Measurements from ENCODE around the gene ZNF644. TPM values are rescaled to one million over a fixed set of nuclear protein-coding genes. Genes with fewer than 3 reads are reported as not detected.
A peak's percentile ranks its signal among the peaks of the same experiment; 100 is the strongest.

ZNF644 gene
- total RNA-seq, 1 donor from 2014 or later: 37.9 TPM

DNA sequence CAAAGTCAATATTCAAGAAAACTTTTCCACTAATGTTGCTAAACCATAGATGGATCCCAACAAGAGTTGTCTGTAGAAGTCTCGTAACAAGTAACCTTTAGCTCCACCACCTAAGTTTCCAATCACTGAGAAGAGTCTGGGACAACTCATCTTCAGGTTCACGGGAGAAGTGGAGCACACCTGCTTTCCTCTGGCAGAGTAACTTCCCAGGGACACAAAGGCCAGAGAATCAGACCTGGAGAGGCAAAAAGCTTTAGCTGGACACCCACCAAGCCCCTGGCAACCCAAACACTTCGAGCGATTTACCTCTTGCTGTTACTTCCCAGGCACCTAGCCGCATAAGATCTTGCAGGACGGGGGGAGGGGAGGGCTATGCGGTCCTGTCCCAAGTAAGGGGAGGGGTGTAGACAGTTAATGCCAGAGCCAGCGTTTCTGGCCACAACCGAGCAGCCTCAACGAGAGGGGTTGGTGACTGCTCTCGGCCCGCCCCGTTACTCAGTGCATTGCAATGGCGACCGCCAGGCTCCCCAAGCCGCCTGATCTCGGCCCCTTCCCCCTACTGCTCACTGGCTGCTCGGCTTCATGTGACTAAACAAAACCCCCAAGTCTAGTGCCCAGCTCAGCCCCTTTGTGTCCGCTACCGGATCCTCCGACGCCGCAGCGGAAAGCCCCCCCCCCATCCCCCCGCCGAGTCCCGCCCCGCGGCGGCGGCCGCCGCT, 709 bp downstream of the ZNF644 start:
- DNase-seq (ENCODE audit: low spot score): peak; percentile 93
- Mint-ChIP-seq H3K9me3 (ENCODE audit: low read depth) (no peaks in the 10 kb centered on the region), H3K4me3 (ENCODE audit: unreplicated experiment) (peak overlapping the region; percentile 91), H3K36me3 (ENCODE audit: low read depth) (no peaks in the 10 kb centered on the region), H3K4me1 (ENCODE audit: low read depth) (peaks cover 45% of the 10 kb centered on the region), H3K27ac (ENCODE audit: unreplicated experiment) (peak overlapping the region; percentile 94), H3K27me3 (ENCODE audit: low read depth) (no peaks in the 10 kb centered on the region)
- TF ChIP-seq, protein P1, sequence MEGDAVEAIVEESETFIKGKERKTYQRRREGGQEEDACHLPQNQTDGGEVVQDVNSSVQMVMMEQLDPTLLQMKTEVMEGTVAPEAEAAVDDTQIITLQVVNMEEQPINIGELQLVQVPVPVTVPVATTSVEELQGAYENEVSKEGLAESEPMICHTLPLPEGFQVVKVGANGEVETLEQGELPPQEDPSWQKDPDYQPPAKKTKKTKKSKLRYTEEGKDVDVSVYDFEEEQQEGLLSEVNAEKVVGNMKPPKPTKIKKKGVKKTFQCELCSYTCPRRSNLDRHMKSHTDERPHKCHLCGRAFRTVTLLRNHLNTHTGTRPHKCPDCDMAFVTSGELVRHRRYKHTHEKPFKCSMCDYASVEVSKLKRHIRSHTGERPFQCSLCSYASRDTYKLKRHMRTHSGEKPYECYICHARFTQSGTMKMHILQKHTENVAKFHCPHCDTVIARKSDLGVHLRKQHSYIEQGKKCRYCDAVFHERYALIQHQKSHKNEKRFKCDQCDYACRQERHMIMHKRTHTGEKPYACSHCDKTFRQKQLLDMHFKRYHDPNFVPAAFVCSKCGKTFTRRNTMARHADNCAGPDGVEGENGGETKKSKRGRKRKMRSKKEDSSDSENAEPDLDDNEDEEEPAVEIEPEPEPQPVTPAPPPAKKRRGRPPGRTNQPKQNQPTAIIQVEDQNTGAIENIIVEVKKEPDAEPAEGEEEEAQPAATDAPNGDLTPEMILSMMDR (IDR thresholded peaks at IDR 0.05): no peak

DNA sequence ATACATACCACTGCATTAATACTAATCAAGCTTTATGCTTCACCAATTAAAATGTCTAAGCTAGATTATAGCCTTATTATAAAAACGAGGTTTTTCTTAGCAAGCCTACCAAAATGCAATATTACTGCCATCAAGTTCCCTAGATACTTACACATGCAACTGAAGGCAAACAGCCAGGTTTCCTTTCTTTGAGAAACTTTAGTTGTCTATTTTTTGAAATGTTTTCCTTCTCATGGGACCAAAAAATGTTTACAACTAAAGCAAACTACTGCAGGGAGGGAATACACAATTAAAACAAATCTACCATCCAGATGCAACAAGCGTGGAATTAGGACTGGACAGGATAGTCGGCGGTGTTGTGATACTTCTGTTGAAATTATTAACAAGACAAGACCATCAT, 1.3 kb downstream of the ZNF644 start:
- H3K27ac Mint-ChIP-seq (ENCODE audit: unreplicated experiment): peak overlapping the region; percentile 94
- no peaks in the 10 kb centered on the region for H3K9me3 Mint-ChIP-seq (ENCODE audit: low read depth)
- no peaks in the 10 kb centered on the region for H3K36me3 Mint-ChIP-seq (ENCODE audit: low read depth)
- no peak for DNase-seq (ENCODE audit: low spot score)
- H3K4me1 Mint-ChIP-seq (ENCODE audit: low read depth): peaks cover 50% of the 10 kb centered on the region
- no peaks in the 10 kb centered on the region for H3K27me3 Mint-ChIP-seq (ENCODE audit: low read depth)
- TF ChIP-seq, protein P1 (IDR thresholded peaks at IDR 0.05): no peak
- H3K4me3 Mint-ChIP-seq (ENCODE audit: unreplicated experiment): peak overlapping the region; percentile 91

DNA sequence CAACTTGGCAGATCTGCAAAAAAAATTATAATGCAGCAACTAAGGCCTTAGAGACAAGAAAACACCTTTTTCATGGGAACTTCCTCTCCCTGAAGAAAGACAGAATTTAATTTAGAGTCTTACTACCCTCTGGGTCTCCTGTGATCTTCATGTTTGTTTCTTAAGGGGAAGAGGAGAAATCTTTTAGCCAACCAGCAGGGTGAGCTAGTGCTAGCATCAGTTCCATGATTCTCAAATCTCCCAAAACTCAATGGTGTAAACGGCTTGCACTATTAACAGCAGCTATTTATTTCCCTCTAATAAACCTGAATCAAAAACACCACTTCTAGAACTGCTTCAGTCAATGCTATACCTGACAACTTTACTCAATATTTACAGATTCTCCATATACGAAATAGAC, 3.8 kb downstream of the ZNF644 start:
- DNase-seq (ENCODE audit: low spot score): no peak
- H3K27ac Mint-ChIP-seq (ENCODE audit: unreplicated experiment): peak overlapping the region; percentile 13
- peaks cover 53% of the 10 kb centered on the region for H3K4me1 Mint-ChIP-seq (ENCODE audit: low read depth)
- no peaks in the 10 kb centered on the region for H3K27me3 Mint-ChIP-seq (ENCODE audit: low read depth)
- H3K4me3 Mint-ChIP-seq (ENCODE audit: unreplicated experiment): no peak overlapping the region
- H3K9me3 Mint-ChIP-seq (ENCODE audit: low read depth): no peaks in the 10 kb centered on the region
- TF ChIP-seq, protein P1 (IDR thresholded peaks at IDR 0.05): peak; percentile 67
- no peaks in the 10 kb centered on the region for H3K36me3 Mint-ChIP-seq (ENCODE audit: low read depth)

DNA sequence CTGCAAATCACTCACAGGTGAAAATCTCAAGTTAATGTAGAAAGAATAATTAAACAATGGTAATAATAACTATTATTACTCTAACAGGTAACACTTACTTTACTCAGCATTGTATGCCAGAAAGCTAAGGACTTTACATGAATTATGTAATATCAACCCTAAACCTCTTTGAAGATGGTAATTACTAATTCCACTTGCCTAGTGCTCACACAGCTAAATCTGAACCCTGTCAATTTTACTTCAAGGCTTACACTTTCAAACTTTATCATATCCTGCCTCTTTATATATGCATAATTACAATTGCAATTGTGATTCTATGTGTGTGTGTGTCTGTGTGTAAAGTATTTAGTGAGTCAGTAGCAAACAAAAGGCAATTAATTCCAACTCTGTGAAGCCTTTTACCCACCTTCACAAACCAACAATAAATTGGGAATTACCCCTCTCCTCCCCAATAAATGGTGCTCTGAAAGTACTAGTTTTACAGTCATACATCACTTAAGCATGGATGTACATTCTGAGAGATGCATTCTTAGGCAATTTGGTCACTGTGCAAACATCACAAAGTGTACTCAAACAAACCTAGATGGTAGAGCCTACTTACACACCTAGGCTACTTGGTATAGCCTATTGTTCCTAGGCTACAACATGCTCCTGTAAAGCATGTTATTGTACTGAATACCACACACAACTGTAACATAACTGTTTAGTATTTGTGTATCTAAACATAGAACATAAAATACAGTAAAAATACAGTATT, 5.9 kb downstream of the ZNF644 start:
- TF ChIP-seq, protein P1 (IDR thresholded peaks at IDR 0.05): no peak
- Mint-ChIP-seq H3K4me3 (ENCODE audit: unreplicated experiment) (no peak overlapping the region), H3K36me3 (ENCODE audit: low read depth) (no peaks in the 10 kb centered on the region), H3K9me3 (ENCODE audit: low read depth) (no peaks in the 10 kb centered on the region), H3K27me3 (ENCODE audit: low read depth) (no peaks in the 10 kb centered on the region), H3K4me1 (ENCODE audit: low read depth) (peaks cover 54% of the 10 kb centered on the region), H3K27ac (ENCODE audit: unreplicated experiment) (no peak overlapping the region)
- DNase-seq (ENCODE audit: low spot score): no peak

DNA sequence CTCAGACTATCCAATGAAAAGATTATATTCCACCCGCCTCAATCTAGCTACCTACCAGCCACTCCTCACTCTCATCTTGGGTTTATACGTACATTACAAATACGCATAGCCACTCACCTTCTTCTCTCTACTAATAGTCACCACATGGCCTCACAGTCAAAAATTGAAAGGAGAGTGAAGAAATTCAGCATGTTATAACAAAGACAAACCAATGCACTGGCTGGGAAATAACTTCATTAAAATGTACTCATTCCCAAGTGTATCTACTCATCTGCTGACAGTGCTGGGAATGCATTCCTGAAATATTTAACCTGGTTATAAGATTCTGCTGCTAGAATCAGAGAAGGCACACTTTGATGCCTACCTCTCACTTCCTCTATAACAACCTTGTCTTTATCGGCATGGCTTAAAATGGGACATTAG, 6.5 kb downstream of the ZNF644 start:
- DNase-seq (ENCODE audit: low spot score): no peak
- Mint-ChIP-seq H3K9me3 (ENCODE audit: low read depth) (no peaks in the 10 kb centered on the region), H3K27ac (ENCODE audit: unreplicated experiment) (peak overlapping the region; percentile 2), H3K4me3 (ENCODE audit: unreplicated experiment) (no peak overlapping the region), H3K4me1 (ENCODE audit: low read depth) (peaks cover 51% of the 10 kb centered on the region), H3K36me3 (ENCODE audit: low read depth) (no peaks in the 10 kb centered on the region), H3K27me3 (ENCODE audit: low read depth) (no peaks in the 10 kb centered on the region)
- TF ChIP-seq, protein P1 (IDR thresholded peaks at IDR 0.05): no peak

All from chondrocyte (in vitro differentiated cells).